GM18526 (cell line): ENCODE data around the gene CACNA1C.

Experiments used
- POLR2A ChIP-seq: IDR thresholded peaks from 3 replicates; pipeline ENCODE4 v1.6.1; 2011; ENCODE audit not compliant: insufficient read length; ENCODE audit errors: extremely low read depth

Gene CACNA1C

GRCh38 chr12:2719392-2719791 is 666.6 kb downstream of the CACNA1C start:
- no peak for TF ChIP-seq POLR2A

GRCh38 chr12:2722806-2723205 is 670.0 kb downstream of the CACNA1C start:
- no peak for TF ChIP-seq POLR2A

GRCh38 chr12:2732290-2732689 is 679.5 kb downstream of the CACNA1C start:
- no peak for TF ChIP-seq POLR2A

- no peak for TF ChIP-seq POLR2A
Measured at GRCh38 chr12:2733493-2734355, 680.9 kb downstream of the CACNA1C start.

- no peak for TF ChIP-seq POLR2A
Measured at GRCh38 chr12:2735432-2735831, 682.6 kb downstream of the CACNA1C start.

GRCh38 chr12:2737656-2738241 is 685.0 kb downstream of the CACNA1C start:
- TF ChIP-seq POLR2A: no peak

- no peak for TF ChIP-seq POLR2A
Measured at GRCh38 chr12:2739069-2739468, 686.3 kb downstream of the CACNA1C start.

- TF ChIP-seq POLR2A: no peak
Measured at GRCh38 chr12:2739832-2740641, 687.2 kb downstream of the CACNA1C start.

GRCh38 chr12:2743478-2743877 is 690.7 kb downstream of the CACNA1C start:
- TF ChIP-seq POLR2A: no peak

- TF ChIP-seq POLR2A: no peak
Measured at GRCh38 chr12:2745655-2746054, 692.9 kb downstream of the CACNA1C start.
